ENCODE data around the gene BCKDHA. TPM values are rescaled to one million over a fixed set of nuclear protein-coding genes. Genes with fewer than 3 reads are reported as not detected.
"Not testable (repeated sequence)": the region's sequence is repeated elsewhere in the genome, so short reads cannot be mapped to it uniquely, and the experiment has no call there.

Gene BCKDHA
- polyA plus RNA-seq, 1 donor from 2014 or later, result 63.4 TPM

GRCh38 chr19:41377977-41378709 is 19.5 kb upstream of the BCKDHA start:
- Mint-ChIP-seq H3K27me3 (peaks cover 5% of the 10 kb centered on the region), H3K4me1 (peaks cover 10 to 14% (median 12%) of the 10 kb centered on the region in 3 donors), H3K36me3 (peaks cover 1% of the 10 kb centered on the region), H3K4me3 (peak overlapping the region in 3 of 4 donors; percentile 33 to 52 (median 45)), H3K27ac (peak overlapping the region in 1 of 3 donors; percentile 81), H3K9me3 (no peaks in the 10 kb centered on the region)

- not testable (repeated sequence) for H3K27me3 Mint-ChIP-seq, H3K9me3 Mint-ChIP-seq, H3K36me3 Mint-ChIP-seq, H3K27ac Mint-ChIP-seq
- Mint-ChIP-seq H3K4me3 (peak overlapping the region in 1 of 4 donors; percentile 60), H3K4me1 (peaks cover 6 to 11% (median 9%) of the 10 kb centered on the region in 3 donors)
Observed at GRCh38 chr19:41381536-41381935, 16.1 kb upstream of the BCKDHA start.

- Mint-ChIP-seq H3K4me1 (no peaks in the 10 kb centered on the region), H3K4me3 (no peak overlapping the region), H3K9me3 (no peaks in the 10 kb centered on the region), H3K27ac (no peak overlapping the region), H3K36me3 (peaks cover 1% of the 10 kb centered on the region), H3K27me3 (no peaks in the 10 kb centered on the region)
Observed at GRCh38 chr19:41384351-41384750, 13.3 kb upstream of the BCKDHA start.

GRCh38 chr19:41386442-41386841 is 11.2 kb upstream of the BCKDHA start:
- no peak overlapping the region for H3K27ac Mint-ChIP-seq
- no peaks in the 10 kb centered on the region for H3K9me3 Mint-ChIP-seq
- H3K36me3 Mint-ChIP-seq, result no peaks in the 10 kb centered on the region
- H3K27me3 Mint-ChIP-seq, result no peaks in the 10 kb centered on the region
- no peak overlapping the region for H3K4me3 Mint-ChIP-seq
- no peaks in the 10 kb centered on the region for H3K4me1 Mint-ChIP-seq

- Mint-ChIP-seq H3K27ac (no peak overlapping the region), H3K4me3 (peak overlapping the region in 1 of 4 donors; percentile 50), H3K27me3 (no peaks in the 10 kb centered on the region), H3K36me3 (peaks cover 2% of the 10 kb centered on the region), H3K4me1 (peaks cover 8 to 12% (median 12%) of the 10 kb centered on the region in 3 donors), H3K9me3 (no peaks in the 10 kb centered on the region)
Observed at GRCh38 chr19:41391618-41392017, 6.0 kb upstream of the BCKDHA start.

- no peaks in the 10 kb centered on the region for H3K27me3 Mint-ChIP-seq
- peaks cover 2% of the 10 kb centered on the region for H3K36me3 Mint-ChIP-seq
- no peaks in the 10 kb centered on the region for H3K9me3 Mint-ChIP-seq
- peak overlapping the region in 1 of 3 donors; percentile 71 for H3K27ac Mint-ChIP-seq
- H3K4me1 Mint-ChIP-seq, result peaks cover 12 to 16% (median 12%) of the 10 kb centered on the region in 3 donors
- H3K4me3 Mint-ChIP-seq, result peak overlapping the region in 1 of 4 donors; percentile 73
Observed at GRCh38 chr19:41392775-41393174, 4.8 kb upstream of the BCKDHA start.

- peak overlapping the region in 1 of 3 donors; percentile 3 for H3K27ac Mint-ChIP-seq
- peaks cover 2% of the 10 kb centered on the region for H3K36me3 Mint-ChIP-seq
- no peaks in the 10 kb centered on the region for H3K9me3 Mint-ChIP-seq
- peaks cover 24 to 29% (median 24%) of the 10 kb centered on the region in 3 donors for H3K4me1 Mint-ChIP-seq
- H3K4me3 Mint-ChIP-seq, result peak overlapping the region; percentile 15 to 98 (median 52)
- H3K27me3 Mint-ChIP-seq, result no peaks in the 10 kb centered on the region
Observed at GRCh38 chr19:41395355-41395754, 2.3 kb upstream of the BCKDHA start.

GRCh38 chr19:41398050-41398418 is 416 bp downstream of the BCKDHA start:
- Mint-ChIP-seq H3K27me3 (no peaks in the 10 kb centered on the region), H3K4me3 (peak overlapping the region; percentile 93 to 99 (median 98)), H3K27ac (peak overlapping the region; percentile 98 to 100 (median 100)), H3K4me1 (peaks cover 22 to 30% (median 29%) of the 10 kb centered on the region in 3 donors), H3K36me3 (peaks cover 2% of the 10 kb centered on the region), H3K9me3 (no peaks in the 10 kb centered on the region)

- no peaks in the 10 kb centered on the region for H3K9me3 Mint-ChIP-seq
- H3K4me1 Mint-ChIP-seq, result peaks cover 22 to 30% (median 29%) of the 10 kb centered on the region in 3 donors
- H3K4me3 Mint-ChIP-seq, result peak overlapping the region; percentile 93 to 99 (median 98)
- peaks cover 2% of the 10 kb centered on the region for H3K36me3 Mint-ChIP-seq
- H3K27me3 Mint-ChIP-seq, result no peaks in the 10 kb centered on the region
- H3K27ac Mint-ChIP-seq, result peak overlapping the region in 2 of 3 donors; percentile 98 to 100
Observed at GRCh38 chr19:41398598-41398997, 980 bp downstream of the BCKDHA start.

GRCh38 chr19:41399091-41399490 is 1.5 kb downstream of the BCKDHA start:
- Mint-ChIP-seq H3K36me3 (no peaks in the 10 kb centered on the region), H3K4me3 (peak overlapping the region; percentile 93 to 99 (median 98)), H3K27ac (peak overlapping the region in 2 of 3 donors; percentile 62 to 98), H3K27me3 (no peaks in the 10 kb centered on the region), H3K4me1 (peaks cover 19 to 30% (median 29%) of the 10 kb centered on the region in 3 donors), H3K9me3 (no peaks in the 10 kb centered on the region)

- H3K36me3 Mint-ChIP-seq, result no peaks in the 10 kb centered on the region
- peak overlapping the region in 2 of 3 donors; percentile 62 to 98 for H3K27ac Mint-ChIP-seq
- peak overlapping the region in 2 of 4 donors; percentile 65 to 93 for H3K4me3 Mint-ChIP-seq
- peaks cover 19 to 30% (median 29%) of the 10 kb centered on the region in 3 donors for H3K4me1 Mint-ChIP-seq
- H3K27me3 Mint-ChIP-seq, result no peaks in the 10 kb centered on the region
- H3K9me3 Mint-ChIP-seq, result no peaks in the 10 kb centered on the region
Observed at GRCh38 chr19:41399525-41399924, 1.9 kb downstream of the BCKDHA start.

- Mint-ChIP-seq H3K4me1 (peaks cover 12 to 22% (median 21%) of the 10 kb centered on the region in 3 donors), H3K9me3 (no peaks in the 10 kb centered on the region), H3K4me3 (peak overlapping the region in 2 of 4 donors; percentile 19 to 54), H3K27me3 (no peaks in the 10 kb centered on the region), H3K27ac (no peak overlapping the region), H3K36me3 (no peaks in the 10 kb centered on the region)
Observed at GRCh38 chr19:41401483-41401882, 3.9 kb downstream of the BCKDHA start.

- Mint-ChIP-seq H3K4me3 (no peak overlapping the region), H3K4me1 (peaks cover 13 to 23% (median 21%) of the 10 kb centered on the region in 3 donors), H3K27me3 (no peaks in the 10 kb centered on the region), H3K36me3 (no peaks in the 10 kb centered on the region), H3K9me3 (no peaks in the 10 kb centered on the region), H3K27ac (no peak overlapping the region)
Observed at GRCh38 chr19:41402010-41402409, 4.4 kb downstream of the BCKDHA start.

GRCh38 chr19:41403181-41403970 is 5.8 kb downstream of the BCKDHA start:
- H3K27ac Mint-ChIP-seq, result no peak overlapping the region
- H3K4me3 Mint-ChIP-seq, result peak overlapping the region in 1 of 4 donors; percentile 52
- H3K4me1 Mint-ChIP-seq, result peaks cover 7 to 21% (median 9%) of the 10 kb centered on the region in 3 donors
- H3K27me3 Mint-ChIP-seq, result no peaks in the 10 kb centered on the region
- H3K36me3 Mint-ChIP-seq, result no peaks in the 10 kb centered on the region
- H3K9me3 Mint-ChIP-seq, result no peaks in the 10 kb centered on the region

- H3K4me1 Mint-ChIP-seq, result peaks cover 9 to 21% (median 10%) of the 10 kb centered on the region in 3 donors
- H3K4me3 Mint-ChIP-seq, result no peak overlapping the region
- H3K27me3 Mint-ChIP-seq, result no peaks in the 10 kb centered on the region
- no peaks in the 10 kb centered on the region for H3K36me3 Mint-ChIP-seq
- no peaks in the 10 kb centered on the region for H3K9me3 Mint-ChIP-seq
- no peak overlapping the region for H3K27ac Mint-ChIP-seq
Observed at GRCh38 chr19:41405776-41406175, 8.2 kb downstream of the BCKDHA start.

All from IgD-negative memory B cell (primary cell).